ENCODE measurements around the gene SDK2. TPM values are rescaled to one million over a fixed set of nuclear protein-coding genes. Genes with fewer than 3 reads are reported as not detected.

SDK2 gene
- total and polyA plus RNA-seq, 2 of the 4 experiments (the other 2 are of a cell fraction) = under 0.01 to 0.03 TPM

GRCh38 chr17:73588301-73588846 is 55.9 kb downstream of the SDK2 start:
- Histone ChIP-seq H3K36me3 (ENCODE audit: control insufficient read depth, insufficient read depth, low read length) (no peaks in the 10 kb centered on the region), H3K56ac (ENCODE audit: extremely low read depth, insufficient read depth, low read length) (no peak overlapping the region), H2BK5ac (ENCODE audit: low read depth, low read length, poor library complexity, severe bottlenecking) (no peak overlapping the region), H2BK20ac (ENCODE audit: low read depth, low read length) (no peak overlapping the region), H3K27ac (ENCODE audit: insufficient read depth, low read length) (no peak overlapping the region), H3K4me1 (ENCODE audit: control insufficient read depth, insufficient read depth, low read length) (no peaks in the 10 kb centered on the region), H2AK9ac (replicated peaks; ENCODE audit: low read depth, low read length, poor library complexity) (no peak overlapping the region), H3K4me2 (ENCODE audit: low read depth, low read length) (no peak overlapping the region), H2AK5ac (ENCODE audit: low read depth, low read length) (no peak overlapping the region), H4K91ac (ENCODE audit: insufficient read depth, low read depth, low read length) (no peak overlapping the region), H3K14ac (replicated peaks; ENCODE audit: low read depth, low read length) (no peak overlapping the region), H3K27me3 (ENCODE audit: control insufficient read depth, insufficient read depth, low read length) (no peaks in the 10 kb centered on the region), H3K18ac (ENCODE audit: low read depth, low read length) (no peak overlapping the region), H3K9ac (ENCODE audit: low read depth, low read length) (no peak overlapping the region), H4K8ac (ENCODE audit: low read depth in 2 of 2, low read length in 2 of 2) (no peak overlapping the region), H3K4ac (ENCODE audit: low read depth, low read length) (no peak overlapping the region), H3K79me1 (ENCODE audit: low read depth in 1 of 2, low read length in 2 of 2) (no peaks in the 10 kb centered on the region), H4K5ac (ENCODE audit: low read depth, low read length) (no peak overlapping the region), H3K23ac (ENCODE audit: low read depth, low read length) (no peak overlapping the region), H4K20me1 (ENCODE audit: insufficient read depth, low read length) (no peaks in the 10 kb centered on the region), H3K9me1 (ENCODE audit: insufficient read depth, low read length) (no peaks in the 10 kb centered on the region), H3K4me3 (ENCODE audit: insufficient read depth, low read depth, low read length) (no peak overlapping the region), H3K9me3 (ENCODE audit: control insufficient read depth, insufficient read depth, low read length) (peaks cover 3% of the 10 kb centered on the region; the same call in 1 of the 2 replicates), H2AFZ (replicated peaks; ENCODE audit: low read length, poor library complexity) (no peak overlapping the region), H2BK15ac (ENCODE audit: low read depth, low read length) (no peak overlapping the region), H2BK120ac (ENCODE audit: low read depth, low read length) (no peak overlapping the region)
- ATAC-seq (ENCODE audit: low read depth) (no peak), DNase-seq (no peak)
- intact Hi-C loops (cut with micrococcal nuclease) (no loop called here), in situ Hi-C loops (cut with MboI; ENCODE audit: low sequenced_read_pairs) (no loop called here), dilution Hi-C loops (cut with HindIII; ENCODE audit: low sequenced_read_pairs, unreplicated experiment) (no loop called here)
- BruUV-seq (replicated peaks) = no TSS peak
- 83% methylated on average over 4 of the region's 15 CpGs; no CpG with 5 or more reads in 1 of the 2 experiments for WGBS, 2 experiments (ENCODE audit: extremely low coverage in 2 of 2, insufficient read length in 1 of 2)
- ChIA-PET CTCF (no interaction called here), POLR2A (ENCODE audit: unreplicated experiment) (no interaction called here)
- TF ChIP-seq RFX5 (IDR thresholded peaks at IDR 0.05; ENCODE audit: low read depth, low read length) (no peak), MAZ (IDR thresholded peaks at IDR 0.05; ENCODE audit: borderline replicate concordance, low read depth, low read length) (no peak), RAD21 (IDR thresholded peaks at IDR 0.05; ENCODE audit: low read length) (no peak), MAFK (IDR thresholded peaks at IDR 0.05; ENCODE audit: low read depth, low read length) (no peak), CEBPB (IDR thresholded peaks at IDR 0.05; ENCODE audit: low read depth, low read length) (no peak), MXI1 (IDR thresholded peaks at IDR 0.05; ENCODE audit: borderline replicate concordance, low read depth, low read length) (no peak), NFE2L2 (IDR thresholded peaks at IDR 0.05; ENCODE audit: low read depth, low read length) (no peak), RCOR1 (IDR thresholded peaks at IDR 0.05; ENCODE audit: insufficient replicate concordance, low read length) (no peak), ELK1 (IDR thresholded peaks at IDR 0.05; ENCODE audit: borderline replicate concordance, low read depth, low read length) (no peak), FOS (IDR thresholded peaks at IDR 0.05; ENCODE audit: low read depth, low read length) (no peak), CHD1 (IDR thresholded peaks at IDR 0.05; ENCODE audit: low read depth, low read length) (no peak), POLR2A (IDR thresholded peaks at IDR 0.05; ENCODE audit: low read depth, low read length) (no peak), SMC3 (IDR thresholded peaks at IDR 0.05; ENCODE audit: low read depth, low read length) (no peak), CTCF (conservative IDR thresholded peaks at IDR 0.05; ENCODE audit: low read depth, low read length) (no peak), USF2 (IDR thresholded peaks at IDR 0.05; ENCODE audit: low read depth, low read length) (no peak), BHLHE40 (IDR thresholded peaks at IDR 0.05; ENCODE audit: low read depth, low read length) (no peak)
